Suprapubic skin (tissue), 4 donors: Measurements from ENCODE around the gene NCAPG2. TPM values are rescaled to one million over a fixed set of nuclear protein-coding genes. Genes with fewer than 3 reads are reported as not detected.
A peak's percentile ranks its signal among the peaks of the same experiment; 100 is the strongest.

ENCODE experiments used
- DNase-seq, 2 donors: peaks; one replicate each; pipeline ENCODE4 v3.0.0-alpha.2; 2019; ENCODE audit warnings: low spot score in 2 of 2
- H3K27ac ChIP-seq: fragments of 200-600 bp; sonication (generic); one replicate; pipeline ENCODE4 v1.5.1; 2019
- H3K27me3 ChIP-seq: fragments of 200-600 bp; sonication (generic); one replicate; pipeline ENCODE4 v1.5.1; 2019
- H3K36me3 ChIP-seq: fragments of 200-600 bp; sonication (generic); one replicate; pipeline ENCODE4 v1.5.1; 2019
- H3K4me1 ChIP-seq: fragments of 200-600 bp; sonication (generic); one replicate; pipeline ENCODE4 v1.5.1; 2019
- H3K4me3 ChIP-seq: fragments of 200-600 bp; sonication (generic); one replicate; pipeline ENCODE4 v1.5.1; 2019; ENCODE audit warnings: mild to moderate bottlenecking
- H3K9me3 ChIP-seq: fragments of 200-600 bp; sonication (generic); one replicate; pipeline ENCODE4 v1.5.1; 2019
- EP300 ChIP-seq: sonication (generic); formaldehyde crosslinking; IDR thresholded peaks from one replicate; pipeline ENCODE4 v1.6.1; 2017; ENCODE audit warnings: antibody characterized with exemption
- POLR2A ChIP-seq, 2 donors: fragments of 450-650 bp; IDR thresholded peaks; one replicate each; pipeline ENCODE4 v1.6.1; 2017; ENCODE audit warnings: antibody characterized with exemption in 2 of 2, mild to moderate bottlenecking in 2 of 2, moderate library complexity in 2 of 2
- POLR2AphosphoS5 ChIP-seq, 3 donors: sonication (generic); formaldehyde crosslinking; IDR thresholded peaks; one replicate each; pipeline ENCODE4 v1.6.1; 2017; ENCODE audit warnings: antibody characterized with exemption in 3 of 3
- WGBS: methylation state at CpG from one replicate; pipeline ENCODE4 v1.1.5; 2018; 5-methylcytosine and 5-hydroxymethylcytosine counted together
- total RNA-seq, 4 donors: library from RNA; depleted of rRNA; stranded (reverse); fragments of >200 nt; gene quantifications; one replicate each; pipeline ENCODE4 v1.1.0, GENCODE V29; 2016
- TF ChIP-seq, protein P1 (sequence below), 2 donors: fragments of 200-600 bp in 1 of 2; fragments of 450-650 bp in 1 of 2; sonication (generic) in 1 of 2; IDR thresholded peaks; one replicate each; pipeline ENCODE4 v1.5.1; 2016 to 2019; ENCODE audit warnings: antibody characterized with exemption in 2 of 2, mild to moderate bottlenecking in 1 of 2, moderate library complexity in 1 of 2

The NCAPG2 gene
- total RNA-seq, 4 donors from 2014 or later = 5.6 to 11.4 (median 7.2) TPM

DNA sequence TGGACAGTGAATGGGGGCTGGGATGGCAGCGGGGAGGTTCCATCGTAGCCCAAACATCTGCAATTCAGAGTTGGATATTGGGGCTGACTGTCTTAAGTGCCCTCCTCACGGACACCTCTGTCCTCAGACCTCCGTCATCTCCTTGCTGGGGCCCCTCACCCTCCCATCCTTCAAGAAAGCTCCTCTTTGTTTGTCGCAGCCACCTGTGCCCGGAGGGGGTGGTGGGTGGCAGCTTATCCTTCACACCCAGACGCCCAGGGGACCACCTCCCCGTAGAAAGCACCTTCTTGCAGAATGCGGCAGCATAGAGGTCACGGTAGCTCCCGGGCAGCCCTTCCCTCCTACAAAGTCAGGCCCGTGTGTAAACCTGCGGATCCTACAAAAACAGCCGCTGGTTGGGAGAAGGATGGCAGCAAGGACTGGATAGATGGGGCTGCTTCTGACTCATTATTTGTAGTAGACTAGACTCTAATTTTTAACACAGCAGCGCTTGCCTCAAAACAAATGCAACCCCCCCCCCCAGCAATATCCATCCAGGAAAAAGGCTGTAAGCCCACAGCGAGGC, 115.6 kb downstream of the NCAPG2 start:
- H3K4me1 ChIP-seq = peaks cover 27% of the 10 kb centered on the region

DNA sequence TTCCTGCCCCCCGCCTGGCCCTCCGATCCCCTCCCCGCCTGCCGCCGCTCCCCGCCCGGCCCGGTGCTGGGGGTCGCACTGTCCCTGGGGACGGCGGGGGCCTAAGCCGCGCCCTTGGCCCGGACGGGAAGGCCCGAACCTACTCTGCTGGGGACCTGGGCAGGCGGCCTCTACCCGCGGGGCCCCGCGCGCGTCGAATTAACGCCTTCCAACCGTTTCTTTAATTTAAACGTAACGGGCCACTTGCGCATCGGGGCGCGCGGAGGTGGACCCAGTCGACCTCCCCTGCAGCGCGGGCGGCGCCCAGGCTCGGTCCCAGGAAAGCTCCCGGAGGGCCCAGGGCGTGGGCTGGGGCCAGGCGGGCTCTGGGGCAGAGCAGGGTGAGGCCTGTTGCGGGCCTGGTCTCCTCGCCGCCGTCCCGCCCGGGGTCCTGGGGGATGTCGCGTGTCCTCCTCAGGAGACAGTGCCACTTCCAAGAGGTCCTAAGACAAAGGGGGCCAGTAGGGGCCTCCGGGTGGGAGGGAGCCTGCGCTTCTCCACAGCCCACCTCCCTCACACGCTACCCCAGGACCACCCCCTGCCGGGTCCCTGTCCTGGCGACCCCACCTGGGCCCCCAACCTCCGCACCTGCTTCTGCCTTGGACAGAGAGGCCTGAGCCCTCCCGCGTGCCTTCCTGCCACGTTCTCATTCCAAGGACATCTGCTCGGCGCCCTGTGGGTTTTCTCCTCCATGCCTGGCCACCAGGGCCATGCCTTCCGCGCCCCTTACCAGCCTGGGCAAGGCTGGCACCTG, 116.3 kb downstream of the NCAPG2 start:
- TF ChIP-seq EP300 (no peak), POLR2A (IDR thresholded peaks at IDR 0.05) (no peak), POLR2AphosphoS5 (IDR thresholded peaks at IDR 0.05) (no peak)
- TF ChIP-seq, protein P1, sequence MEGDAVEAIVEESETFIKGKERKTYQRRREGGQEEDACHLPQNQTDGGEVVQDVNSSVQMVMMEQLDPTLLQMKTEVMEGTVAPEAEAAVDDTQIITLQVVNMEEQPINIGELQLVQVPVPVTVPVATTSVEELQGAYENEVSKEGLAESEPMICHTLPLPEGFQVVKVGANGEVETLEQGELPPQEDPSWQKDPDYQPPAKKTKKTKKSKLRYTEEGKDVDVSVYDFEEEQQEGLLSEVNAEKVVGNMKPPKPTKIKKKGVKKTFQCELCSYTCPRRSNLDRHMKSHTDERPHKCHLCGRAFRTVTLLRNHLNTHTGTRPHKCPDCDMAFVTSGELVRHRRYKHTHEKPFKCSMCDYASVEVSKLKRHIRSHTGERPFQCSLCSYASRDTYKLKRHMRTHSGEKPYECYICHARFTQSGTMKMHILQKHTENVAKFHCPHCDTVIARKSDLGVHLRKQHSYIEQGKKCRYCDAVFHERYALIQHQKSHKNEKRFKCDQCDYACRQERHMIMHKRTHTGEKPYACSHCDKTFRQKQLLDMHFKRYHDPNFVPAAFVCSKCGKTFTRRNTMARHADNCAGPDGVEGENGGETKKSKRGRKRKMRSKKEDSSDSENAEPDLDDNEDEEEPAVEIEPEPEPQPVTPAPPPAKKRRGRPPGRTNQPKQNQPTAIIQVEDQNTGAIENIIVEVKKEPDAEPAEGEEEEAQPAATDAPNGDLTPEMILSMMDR (IDR thresholded peaks at IDR 0.05) = no peak

More for the DNA sequence above, 115.6 kb downstream of the NCAPG2 start:
- Histone ChIP-seq H3K36me3 (no peaks in the 10 kb centered on the region), H3K4me3 (no peak overlapping the region), H3K27ac (no peak overlapping the region), H3K27me3 (peaks cover 47% of the 10 kb centered on the region), H3K9me3 (no peaks in the 10 kb centered on the region)
- no peak for DNase-seq
- TF ChIP-seq POLR2AphosphoS5 (IDR thresholded peaks at IDR 0.05) (no peak), EP300 (no peak), POLR2A (IDR thresholded peaks at IDR 0.05) (no peak)
- TF ChIP-seq, protein P1 (IDR thresholded peaks at IDR 0.05) = no peak
- 41% methylated on average over 14 of the region's 16 CpGs for WGBS

DNA sequence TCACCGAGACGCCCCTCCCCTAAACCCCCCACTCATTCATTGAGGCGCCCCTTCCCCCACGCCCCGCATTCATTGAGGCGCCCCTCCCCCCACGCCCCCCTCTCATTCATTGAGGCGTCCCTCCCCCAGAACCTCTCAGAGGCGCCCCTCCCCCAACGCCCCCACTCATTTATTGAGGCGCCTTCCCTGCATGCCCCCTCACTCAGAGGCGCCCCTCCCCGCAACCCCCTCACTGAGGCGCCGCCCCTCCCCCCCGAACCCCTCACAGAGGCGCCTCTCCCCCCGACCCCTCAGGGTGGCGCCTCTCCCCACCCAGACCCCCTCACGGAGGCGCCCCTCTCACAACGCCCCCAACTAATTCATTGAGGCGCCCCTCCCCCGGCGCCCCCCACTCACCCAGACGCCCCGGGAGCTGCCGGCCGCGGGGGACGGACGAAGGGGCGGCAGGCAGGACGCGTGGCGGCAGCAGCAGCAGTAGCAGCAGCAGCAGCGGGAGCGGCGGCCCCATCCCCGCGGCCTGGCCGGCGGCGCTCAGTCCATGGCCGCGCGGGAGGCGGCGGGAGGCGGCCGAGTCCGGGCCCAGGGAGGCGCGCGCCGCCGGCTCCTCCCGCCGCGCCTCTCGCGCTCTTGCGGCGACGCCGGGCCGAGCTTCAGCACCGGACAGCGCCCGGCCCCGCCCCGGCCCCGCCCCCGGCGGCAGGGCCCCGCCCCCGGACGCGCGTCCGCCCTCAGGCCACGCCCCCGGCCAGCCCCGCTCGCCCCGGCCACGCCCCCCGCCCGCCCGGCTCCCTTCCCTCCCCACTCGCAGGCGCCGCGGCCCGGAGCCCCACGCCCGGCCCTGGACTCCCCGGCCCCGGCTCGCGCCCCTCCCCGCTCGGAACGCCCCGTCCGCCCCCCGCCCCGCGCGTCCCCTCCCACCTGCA, 117.2 kb downstream of the NCAPG2 start, which contains the start of gene PTPRN2:
Gene PTPRN2 (minus strand): TSS at position 662 of the 923 bp plus-strand sequence.
- Histone ChIP-seq H3K36me3 (no peaks in the 10 kb centered on the region), H3K4me1 (peaks cover 27% of the 10 kb centered on the region), H3K9me3 (no peaks in the 10 kb centered on the region), H3K27ac (no peak within 1 kb of the TSS), H3K4me3 (peak within 1 kb of the TSS; percentile 47), H3K27me3 (peaks cover 60% of the 10 kb centered on the region)
- DNase-seq = no peak
- no peak for TF ChIP-seq EP300
- TF ChIP-seq, protein P1 (IDR thresholded peaks at IDR 0.05) = no peak
- no peak for TF ChIP-seq POLR2AphosphoS5 (IDR thresholded peaks at IDR 0.05)
- no peak for TF ChIP-seq POLR2A (IDR thresholded peaks at IDR 0.05)
- 3% methylated on average over 13 of the region's 110 CpGs for WGBS

More for the DNA sequence above, 116.3 kb downstream of the NCAPG2 start:
- H3K27ac ChIP-seq = no peak overlapping the region
- peak overlapping the region; percentile 47 for H3K4me3 ChIP-seq
- H3K9me3 ChIP-seq = no peaks in the 10 kb centered on the region
- H3K36me3 ChIP-seq = no peaks in the 10 kb centered on the region
- WGBS = 38% methylated on average over 9 of the region's 63 CpGs
- peaks cover 27% of the 10 kb centered on the region for H3K4me1 ChIP-seq
- H3K27me3 ChIP-seq = peaks cover 54% of the 10 kb centered on the region
- no peak for DNase-seq

DNA sequence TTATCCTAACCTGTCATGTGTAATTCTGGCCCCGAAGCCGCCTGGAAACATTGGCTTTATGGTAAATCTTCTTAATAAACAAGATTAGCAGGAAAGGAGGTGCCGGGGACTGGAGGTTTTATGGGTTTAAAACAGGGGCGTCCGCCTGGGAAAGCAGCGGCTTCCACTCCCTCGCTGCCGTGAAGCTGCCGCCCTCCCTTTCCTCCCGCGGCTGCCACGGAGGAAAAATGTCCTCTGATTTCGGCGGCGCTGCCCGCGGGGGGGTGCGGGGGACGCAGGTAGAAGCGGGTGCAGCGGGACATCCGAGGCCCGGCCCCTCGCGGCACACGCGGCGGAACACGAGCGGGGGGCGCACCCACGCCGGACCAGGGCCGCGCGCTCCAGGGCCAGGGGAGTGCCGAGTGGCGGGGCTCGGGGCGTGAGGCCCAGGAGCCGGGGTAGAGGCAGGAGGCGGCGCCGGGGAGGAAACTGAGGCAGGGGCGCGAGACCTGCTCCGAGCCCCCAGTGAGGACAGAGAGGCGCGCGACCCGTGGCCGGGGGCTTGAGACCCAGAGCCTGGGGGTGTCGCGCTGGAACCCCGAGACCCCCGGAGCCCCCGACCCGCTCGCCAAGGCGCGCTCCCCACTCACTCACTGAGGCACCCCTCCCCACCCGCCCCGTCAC, 118.0 kb downstream of the NCAPG2 start:
- H3K36me3 ChIP-seq = no peaks in the 10 kb centered on the region
- WGBS = 2% methylated on average over 28 of the region's 63 CpGs
- peaks cover 60% of the 10 kb centered on the region for H3K27me3 ChIP-seq
- peak overlapping the region; percentile 47 for H3K4me3 ChIP-seq
- H3K9me3 ChIP-seq = no peaks in the 10 kb centered on the region
- no peak for DNase-seq
- H3K4me1 ChIP-seq = peaks cover 27% of the 10 kb centered on the region
- TF ChIP-seq POLR2A (IDR thresholded peaks at IDR 0.05) (no peak), POLR2AphosphoS5 (IDR thresholded peaks at IDR 0.05) (no peak), EP300 (no peak)
- TF ChIP-seq, protein P1 (IDR thresholded peaks at IDR 0.05) = no peak
- H3K27ac ChIP-seq = no peak overlapping the region
